WTC11 (cell line): ENCODE results near the gene SCEL. TPM values are rescaled to one million over a fixed set of nuclear protein-coding genes. Genes with fewer than 3 reads are reported as not detected.

Experiments used
- ATAC-seq: fragments of 200-7000 bp; cut with Tn5 transposase; 2 replicates; pipeline ENCODE4 v1.10.0; 2021; ENCODE audit warnings: mild to moderate bottlenecking, moderate library complexity
- CTCF ChIA-PET: fragments of 300-600 bp; sonication (Branson Sonifier 250); formaldehyde crosslinking; loops from one replicate; lab custom pipeline; 2021; ENCODE audit warnings: antibody characterized with exemption; lab: Charles Lee
- POLR2A ChIA-PET: fragments of 350-600 bp; sonication (Branson Sonifier 250); formaldehyde crosslinking; loops from one replicate; lab custom pipeline; 2021; ENCODE audit warnings: antibody characterized with exemption; lab: Charles Lee
- DNase-seq: peaks from one replicate; pipeline ENCODE4 v3.0.0; 2021; ENCODE audit warnings: low spot score
- H3K27ac Mint-ChIP-seq: 2 replicates; pipeline ENCODE4 v1.8.0; 2021; ENCODE audit warnings: mixed read lengths
- H3K27me3 Mint-ChIP-seq: 2 replicates; pipeline ENCODE4 v1.8.0; 2021; ENCODE audit warnings: low read depth, mild to moderate bottlenecking, moderate library complexity, mixed read lengths
- H3K36me3 Mint-ChIP-seq: 2 replicates; pipeline ENCODE4 v1.8.0; 2021; ENCODE audit warnings: mixed read lengths
- H3K4me1 Mint-ChIP-seq: 2 replicates; pipeline ENCODE4 v1.8.0; 2022; ENCODE audit warnings: mixed read lengths
- H3K4me3 Mint-ChIP-seq: 2 replicates; pipeline ENCODE4 v1.8.0; 2021; ENCODE audit warnings: mild to moderate bottlenecking, moderate library complexity, mixed read lengths
- H3K9me3 Mint-ChIP-seq: 2 replicates; pipeline ENCODE4 v1.8.0; 2021; ENCODE audit warnings: mixed read lengths
- GTF2I ChIP-seq: fragments of 250-450 bp; sonication (Bioruptor Pico); conservative IDR thresholded peaks from 2 replicates; pipeline ENCODE4 v1.4.0; 2021; ENCODE audit warnings: mild to moderate bottlenecking
- JAZF1 ChIP-seq: fragments of 250-450 bp; sonication (Bioruptor Pico); IDR thresholded peaks from 2 replicates; pipeline ENCODE4 v1.9.0; 2021; ENCODE audit warnings: moderate library complexity, mild to moderate bottlenecking, inconsistent platforms
- KAT7 ChIP-seq: sonication (generic); formaldehyde crosslinking; IDR thresholded peaks from 2 replicates; pipeline ENCODE4 v1.8.1; 2023; ENCODE audit warnings: missing genetic modification reagents, mild to moderate bottlenecking, borderline replicate concordance
- NFATC4 ChIP-seq: fragments of 250-450 bp; sonication (Bioruptor Pico); IDR thresholded peaks from 2 replicates; pipeline ENCODE4 v1.9.0; 2021; ENCODE audit warnings: mild to moderate bottlenecking
- NFE2L1 ChIP-seq: sonication (generic); formaldehyde crosslinking; IDR thresholded peaks from 2 replicates; pipeline ENCODE4 v1.8.1; 2023; ENCODE audit warnings: missing genetic modification reagents
- NFYB ChIP-seq: sonication (generic); formaldehyde crosslinking; conservative IDR thresholded peaks from 2 replicates; pipeline ENCODE4 v1.8.0; 2022; ENCODE audit warnings: low read depth, missing genetic modification reagents
- PRDM15 ChIP-seq: sonication (generic); formaldehyde crosslinking; IDR thresholded peaks from 2 replicates; pipeline ENCODE4 v1.8.0; 2022; ENCODE audit warnings: missing genetic modification reagents
- SMAD4 ChIP-seq: sonication (generic); formaldehyde crosslinking; IDR thresholded peaks from 2 replicates; pipeline ENCODE4 v1.8.0; 2022; ENCODE audit warnings: mild to moderate bottlenecking, missing genetic modification reagents
- TEAD4 ChIP-seq: sonication (generic); formaldehyde crosslinking; IDR thresholded peaks from 2 replicates; pipeline ENCODE4 v1.8.0; 2022; ENCODE audit warnings: mild to moderate bottlenecking, missing genetic modification reagents
- ZBTB21 ChIP-seq: sonication (generic); formaldehyde crosslinking; IDR thresholded peaks from 2 replicates; pipeline ENCODE4 v1.8.1; 2023; ENCODE audit warnings: mild to moderate bottlenecking, missing genetic modification reagents, borderline replicate concordance
- ZNF232 ChIP-seq: sonication (generic); formaldehyde crosslinking; IDR thresholded peaks from 2 replicates; pipeline ENCODE4 v1.8.0; 2022; ENCODE audit warnings: mild to moderate bottlenecking, missing genetic modification reagents
- ZNF532 ChIP-seq: fragments of 250-450 bp; sonication (Bioruptor Pico); IDR thresholded peaks from 2 replicates; pipeline ENCODE4 v1.9.0; 2021; ENCODE audit warnings: mild to moderate bottlenecking, borderline replicate concordance
- total RNA-seq: library from RNA; stranded (reverse); gene quantifications from 3 replicates; pipeline ENCODE4 v1.2.3, GENCODE V29; 2021

The SCEL gene
- total RNA-seq, 1 experiment from 2014 or later, result not detected

- ChIA-PET CTCF (interaction anchor here (0.9 kb wide), 1 partner anchor 45 kb away, joined by 3 read pairs; no protein-coding TSS in a partner anchor), POLR2A (no interaction called here)
- Mint-ChIP-seq H3K36me3 (no peaks in the 10 kb centered on the region), H3K4me3 (no peak overlapping the region), H3K9me3 (peaks cover 4% of the 10 kb centered on the region), H3K27ac (no peak overlapping the region), H3K27me3 (no peaks in the 10 kb centered on the region), H3K4me1 (peaks cover 14% of the 10 kb centered on the region)
- DNase-seq (no peak), ATAC-seq (no peak)
- no peak for TF ChIP-seq KAT7 (CRISPR knock-in tag)
Measured at GRCh38 chr13:77523386-77523785, 12.1 kb upstream of the SCEL start.

- ATAC-seq, result no peak
- Mint-ChIP-seq H3K9me3 (peaks cover 4% of the 10 kb centered on the region), H3K4me3 (no peak overlapping the region), H3K27me3 (no peaks in the 10 kb centered on the region), H3K4me1 (peaks cover 14% of the 10 kb centered on the region), H3K27ac (no peak overlapping the region), H3K36me3 (no peaks in the 10 kb centered on the region)
- ChIA-PET CTCF (interaction anchor here (0.9 kb wide), 1 partner anchor 46 kb away, joined by 3 read pairs; no protein-coding TSS in a partner anchor), POLR2A (no interaction called here)
- no peak for TF ChIP-seq ZNF232 (CRISPR knock-in tag)
- DNase-seq, result no peak
Measured at GRCh38 chr13:77523834-77524728, 11.4 kb upstream of the SCEL start.

- no peak for ATAC-seq
- Mint-ChIP-seq H3K27me3 (no peaks in the 10 kb centered on the region), H3K4me1 (no peaks in the 10 kb centered on the region), H3K9me3 (no peaks in the 10 kb centered on the region)
- TF ChIP-seq NFATC4 (CRISPR knock-in tag), result no peak
- no peak for TF ChIP-seq NFE2L1 (CRISPR knock-in tag)
- no peak for TF ChIP-seq ZBTB21 (CRISPR knock-in tag)
- no peak for TF ChIP-seq TEAD4 (CRISPR knock-in tag)
- TF ChIP-seq SMAD4 (CRISPR knock-in tag), result no peak
- TF ChIP-seq GTF2I, result no peak
- TF ChIP-seq JAZF1, result no peak
- no peak for TF ChIP-seq NFYB (CRISPR knock-in tag)
- no peak for TF ChIP-seq PRDM15 (CRISPR knock-in tag)
- TF ChIP-seq ZNF532 (CRISPR knock-in tag), result no peak
- TF ChIP-seq, all 79 proteins: peak for 0
- POLR2A ChIA-PET, result no interaction called here
- H3K36me3 Mint-ChIP-seq, result no peaks in the 10 kb centered on the region
- CTCF ChIA-PET, result no interaction called here
- no peak overlapping the region for H3K27ac Mint-ChIP-seq
- DNase-seq, result no peak
- no peak overlapping the region for H3K4me3 Mint-ChIP-seq
Measured at GRCh38 chr13:77528414-77528813, 7.1 kb upstream of the SCEL start.
